Measurements from ENCODE around the gene TCL1B.
"Not testable (repeated sequence)": the region's sequence is repeated elsewhere in the genome, so short reads cannot be mapped to it uniquely, and the experiment has no call there.

Gene TCL1B

DNA sequence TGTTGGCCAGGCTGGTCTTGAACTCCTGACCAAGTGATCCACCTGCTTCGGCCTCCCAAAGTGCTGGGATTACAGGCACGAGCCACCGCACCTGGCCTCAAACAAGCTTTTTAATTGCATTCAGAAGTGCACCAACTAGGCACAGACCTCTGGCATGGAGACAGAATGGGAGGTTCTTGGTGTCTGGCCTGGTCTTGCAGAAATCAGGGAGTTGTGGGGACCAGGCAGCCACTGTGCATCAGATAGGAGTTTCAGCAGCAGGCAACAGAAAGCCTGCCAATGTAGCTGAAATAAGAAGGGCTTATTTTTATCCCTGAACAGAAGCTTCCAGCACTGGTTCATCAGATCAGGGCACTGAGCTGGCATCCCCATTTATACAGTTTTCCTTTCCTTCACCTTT, 22.2 kb upstream of the TCL1B start:
- no peak overlapping the region for H3K27ac ChIP-seq (ENCODE audit: low read length, poor library complexity, severe bottlenecking)
- H2AFZ ChIP-seq (ENCODE audit: low read depth, low read length), result no peak overlapping the region
- no peak overlapping the region for H3K4me3 ChIP-seq (ENCODE audit: insufficient read depth in 1 of 2, low read depth in 1 of 2, low read length in 2 of 2)
- no peak overlapping the region for H3K9ac ChIP-seq (ENCODE audit: low read length)
- no peaks in the 10 kb centered on the region for H3K9me3 ChIP-seq (ENCODE audit: control insufficient read depth, low read length)
- no peak overlapping the region for H2BK12ac ChIP-seq (ENCODE audit: low read length in 2 of 2)
- no peak overlapping the region for H4K8ac ChIP-seq (ENCODE audit: low read length)
- DNase-seq, result no peak
- H2BK120ac ChIP-seq (ENCODE audit: low read depth, low read length), result no peak overlapping the region
- 88% methylated on average over 3 of the region's 3 CpGs for WGBS
- H3K14ac ChIP-seq (ENCODE audit: low read length in 2 of 2), result no peak overlapping the region
- H3K23ac ChIP-seq (ENCODE audit: low read length in 2 of 2), result no peak overlapping the region
- H2BK5ac ChIP-seq (ENCODE audit: low read depth, low read length, poor library complexity, severe bottlenecking), result no peak overlapping the region
- no peak overlapping the region for H4K91ac ChIP-seq (ENCODE audit: low read length)
- no peak overlapping the region for H2AK5ac ChIP-seq (ENCODE audit: low read length, severe bottlenecking)
- no peak overlapping the region for H3K4ac ChIP-seq (ENCODE audit: low read depth in 1 of 2, low read length in 2 of 2)
- no peak overlapping the region for H3K18ac ChIP-seq (ENCODE audit: low read depth in 1 of 2, low read length in 2 of 2)
- H3K36me3 ChIP-seq (ENCODE audit: control insufficient read depth in 1 of 2, insufficient read depth in 2 of 2, low read depth in 1 of 2, low read length in 2 of 2), result no peaks in the 10 kb centered on the region
- no peaks in the 10 kb centered on the region for H3K79me1 ChIP-seq (replicated peaks; ENCODE audit: low read length, poor library complexity, severe bottlenecking)
- H3K27me3 ChIP-seq (ENCODE audit: control insufficient read depth in 1 of 2, insufficient read depth in 1 of 2, low read length in 2 of 2), result peaks cover 8 to 77% of the 10 kb centered on the region in 2 experiments
- H3K4me2 ChIP-seq (ENCODE audit: low read length, poor library complexity, severe bottlenecking), result no peak overlapping the region
- no peak overlapping the region for H2BK15ac ChIP-seq (ENCODE audit: low read depth, poor library complexity, severe bottlenecking)
- H3K4me1 ChIP-seq (ENCODE audit: control insufficient read depth, insufficient read depth, low read depth, low read length), result no peaks in the 10 kb centered on the region

DNA sequence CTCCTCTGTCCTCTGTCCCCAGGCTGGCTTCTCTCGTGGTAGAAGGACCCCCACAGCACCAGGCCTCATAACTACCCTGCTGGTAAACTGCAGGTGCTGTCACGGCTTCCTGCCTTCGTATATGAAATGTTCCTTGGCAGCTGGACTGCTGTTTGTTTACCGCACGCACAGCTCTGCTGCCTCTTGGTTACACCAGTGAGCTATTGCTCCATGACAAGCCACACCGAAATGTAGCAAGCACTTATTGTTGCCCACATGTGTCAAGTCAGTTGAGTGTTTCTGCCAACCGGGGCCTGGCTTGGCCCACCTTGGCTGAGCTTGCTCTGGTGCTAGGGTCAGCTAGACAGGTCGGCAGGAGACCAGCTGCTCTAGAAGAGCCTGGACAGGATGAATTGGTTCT, 21.7 kb upstream of the TCL1B start:
- H2BK120ac ChIP-seq (ENCODE audit: low read depth, low read length), result no peak overlapping the region
- H2BK12ac ChIP-seq (ENCODE audit: low read length in 2 of 2), result no peak overlapping the region
- no peak overlapping the region for H2BK15ac ChIP-seq (ENCODE audit: low read depth, poor library complexity, severe bottlenecking)
- DNase-seq, result no peak
- H2AK5ac ChIP-seq (ENCODE audit: low read length, severe bottlenecking), result no peak overlapping the region
- H3K4me2 ChIP-seq (ENCODE audit: low read length, poor library complexity, severe bottlenecking), result no peak overlapping the region
- H2AFZ ChIP-seq (ENCODE audit: low read depth, low read length), result no peak overlapping the region
- H3K27ac ChIP-seq (ENCODE audit: low read length, poor library complexity, severe bottlenecking), result no peak overlapping the region
- H3K4ac ChIP-seq (ENCODE audit: low read depth in 1 of 2, low read length in 2 of 2), result no peak overlapping the region
- no peaks in the 10 kb centered on the region for H3K4me1 ChIP-seq (ENCODE audit: control insufficient read depth, insufficient read depth, low read depth, low read length)
- H4K91ac ChIP-seq (ENCODE audit: low read length), result no peak overlapping the region
- 73% methylated on average over 8 of the region's 8 CpGs for WGBS
- H3K36me3 ChIP-seq (ENCODE audit: control insufficient read depth in 1 of 2, insufficient read depth in 2 of 2, low read depth in 1 of 2, low read length in 2 of 2), result no peaks in the 10 kb centered on the region
- peaks cover 8 to 76% of the 10 kb centered on the region in 2 experiments for H3K27me3 ChIP-seq (ENCODE audit: control insufficient read depth in 1 of 2, insufficient read depth in 1 of 2, low read length in 2 of 2)
- H2BK5ac ChIP-seq (ENCODE audit: low read depth, low read length, poor library complexity, severe bottlenecking), result no peak overlapping the region
- H3K14ac ChIP-seq (ENCODE audit: low read length in 2 of 2), result no peak overlapping the region
- H3K79me1 ChIP-seq (replicated peaks; ENCODE audit: low read length, poor library complexity, severe bottlenecking), result no peaks in the 10 kb centered on the region
- H3K9me3 ChIP-seq (ENCODE audit: control insufficient read depth, low read length), result no peaks in the 10 kb centered on the region
- H4K8ac ChIP-seq (ENCODE audit: low read length), result no peak overlapping the region
- no peak overlapping the region for H3K23ac ChIP-seq (ENCODE audit: low read length in 2 of 2)
- H3K18ac ChIP-seq (ENCODE audit: low read depth in 1 of 2, low read length in 2 of 2), result no peak overlapping the region
- no peak overlapping the region for H3K4me3 ChIP-seq (ENCODE audit: insufficient read depth in 1 of 2, low read depth in 1 of 2, low read length in 2 of 2)
- H3K9ac ChIP-seq (ENCODE audit: low read length), result no peak overlapping the region

DNA sequence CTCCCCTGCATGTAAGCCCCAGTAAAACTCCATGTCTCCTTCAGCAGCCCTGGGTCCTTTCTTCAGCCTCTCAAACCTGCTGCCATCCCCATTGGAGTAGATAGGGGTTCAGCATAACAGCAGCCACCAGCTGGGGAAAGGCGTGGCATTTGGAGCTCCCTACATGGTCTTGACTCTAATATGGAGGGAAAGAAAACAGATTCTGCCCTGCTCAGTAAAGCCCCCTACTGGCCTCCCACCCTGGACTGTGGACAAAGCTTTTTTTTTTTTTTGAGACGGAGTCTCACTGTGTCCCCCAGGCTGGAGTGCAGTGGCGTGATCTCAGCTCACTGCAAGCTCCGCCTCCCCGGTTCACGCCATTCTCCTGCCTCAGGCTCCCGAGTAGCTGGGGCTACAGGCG, 20.7 kb upstream of the TCL1B start:
- not testable (repeated sequence) for H3K4me3 ChIP-seq (ENCODE audit: insufficient read depth in 1 of 2, low read depth in 1 of 2, low read length in 2 of 2); H4K91ac ChIP-seq (ENCODE audit: low read length); H3K18ac ChIP-seq (ENCODE audit: low read depth in 1 of 2, low read length in 2 of 2); H3K27ac ChIP-seq (ENCODE audit: low read length, poor library complexity, severe bottlenecking); H3K23ac ChIP-seq (ENCODE audit: low read length in 2 of 2); H4K8ac ChIP-seq (ENCODE audit: low read length); H2BK5ac ChIP-seq (ENCODE audit: low read depth, low read length, poor library complexity, severe bottlenecking); H3K4me1 ChIP-seq (ENCODE audit: control insufficient read depth, insufficient read depth, low read depth, low read length); H3K14ac ChIP-seq (ENCODE audit: low read length in 2 of 2); H2AK5ac ChIP-seq (ENCODE audit: low read length, severe bottlenecking); H3K9ac ChIP-seq (ENCODE audit: low read length); H2BK15ac ChIP-seq (ENCODE audit: low read depth, poor library complexity, severe bottlenecking); H2BK120ac ChIP-seq (ENCODE audit: low read depth, low read length); H3K4ac ChIP-seq (ENCODE audit: low read depth in 1 of 2, low read length in 2 of 2); H3K79me1 ChIP-seq (replicated peaks; ENCODE audit: low read length, poor library complexity, severe bottlenecking); H3K36me3 ChIP-seq (ENCODE audit: control insufficient read depth in 1 of 2, insufficient read depth in 2 of 2, low read depth in 1 of 2, low read length in 2 of 2); DNase-seq; H2BK12ac ChIP-seq (ENCODE audit: low read length in 2 of 2); H3K4me2 ChIP-seq (ENCODE audit: low read length, poor library complexity, severe bottlenecking); H2AFZ ChIP-seq (ENCODE audit: low read depth, low read length); H3K9me3 ChIP-seq (ENCODE audit: control insufficient read depth, low read length)
- 60% methylated on average over 8 of the region's 8 CpGs for WGBS
- H3K27me3 ChIP-seq (ENCODE audit: control insufficient read depth in 1 of 2, insufficient read depth in 1 of 2, low read length in 2 of 2), result peaks cover 2 to 76% of the 10 kb centered on the region in 2 experiments

DNA sequence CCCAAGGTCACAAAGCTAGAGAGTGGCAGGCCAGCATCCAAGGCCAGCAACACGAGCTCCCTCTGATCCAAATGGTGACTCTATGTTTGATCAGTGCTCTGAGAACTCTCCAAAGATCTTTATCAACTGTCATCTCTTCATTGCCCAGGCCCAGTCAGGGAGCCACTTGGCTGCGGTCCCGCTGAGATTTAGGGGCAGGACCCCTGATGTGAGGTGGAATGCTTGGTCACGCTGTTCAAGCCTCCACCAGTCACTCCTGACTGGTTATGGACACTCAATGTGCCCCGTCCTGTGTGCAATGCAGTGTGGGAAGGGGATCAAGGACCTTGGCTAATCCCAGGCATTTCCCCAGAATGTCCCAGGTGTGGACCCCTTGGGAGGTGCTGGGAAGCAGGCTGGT, 19.8 kb upstream of the TCL1B start:
- H3K4me2 ChIP-seq (ENCODE audit: low read length, poor library complexity, severe bottlenecking), result no peak overlapping the region
- H3K14ac ChIP-seq (ENCODE audit: low read length in 2 of 2), result no peak overlapping the region
- no peak for DNase-seq
- no peak overlapping the region for H2AK5ac ChIP-seq (ENCODE audit: low read length, severe bottlenecking)
- H2BK120ac ChIP-seq (ENCODE audit: low read depth, low read length), result no peak overlapping the region
- 80% methylated on average over 5 of the region's 5 CpGs for WGBS
- H4K8ac ChIP-seq (ENCODE audit: low read length), result no peak overlapping the region
- no peak overlapping the region for H2BK15ac ChIP-seq (ENCODE audit: low read depth, poor library complexity, severe bottlenecking)
- H3K27ac ChIP-seq (ENCODE audit: low read length, poor library complexity, severe bottlenecking), result no peak overlapping the region
- no peak overlapping the region for H2BK12ac ChIP-seq (ENCODE audit: low read length in 2 of 2)
- H3K4me3 ChIP-seq (ENCODE audit: insufficient read depth in 1 of 2, low read depth in 1 of 2, low read length in 2 of 2), result no peak overlapping the region
- H3K23ac ChIP-seq (ENCODE audit: low read length in 2 of 2), result no peak overlapping the region
- peaks cover 3 to 76% of the 10 kb centered on the region in 2 experiments for H3K27me3 ChIP-seq (ENCODE audit: control insufficient read depth in 1 of 2, insufficient read depth in 1 of 2, low read length in 2 of 2)
- no peak overlapping the region for H4K91ac ChIP-seq (ENCODE audit: low read length)
- H3K79me1 ChIP-seq (replicated peaks; ENCODE audit: low read length, poor library complexity, severe bottlenecking), result no peaks in the 10 kb centered on the region
- H3K9me3 ChIP-seq (ENCODE audit: control insufficient read depth, low read length), result no peaks in the 10 kb centered on the region
- no peak overlapping the region for H2BK5ac ChIP-seq (ENCODE audit: low read depth, low read length, poor library complexity, severe bottlenecking)
- no peaks in the 10 kb centered on the region for H3K4me1 ChIP-seq (ENCODE audit: control insufficient read depth, insufficient read depth, low read depth, low read length)
- H3K36me3 ChIP-seq (ENCODE audit: control insufficient read depth in 1 of 2, insufficient read depth in 2 of 2, low read depth in 1 of 2, low read length in 2 of 2), result no peaks in the 10 kb centered on the region
- no peak overlapping the region for H2AFZ ChIP-seq (ENCODE audit: low read depth, low read length)
- H3K9ac ChIP-seq (ENCODE audit: low read length), result no peak overlapping the region
- H3K18ac ChIP-seq (ENCODE audit: low read depth in 1 of 2, low read length in 2 of 2), result no peak overlapping the region
- H3K4ac ChIP-seq (ENCODE audit: low read depth in 1 of 2, low read length in 2 of 2), result no peak overlapping the region
